Panc1 (cell line): ENCODE data around the gene WNT7A. TPM values are rescaled to one million over a fixed set of nuclear protein-coding genes. Genes with fewer than 3 reads are reported as not detected.

ENCODE experiments used
- ATAC-seq: fragments of 200-7000 bp; cut with Tn5 transposase; 2 replicates; pipeline ENCODE4 v1.9.1; 2020; ENCODE audit warnings: mild to moderate bottlenecking, moderate library complexity
- BruUV-seq: library from RNA; stranded (reverse); fragments of 400-500 nt; replicated peaks from 2 replicates; lab custom pipeline; 2021; lab: Mats Ljungman, UMichigan
- CTCF ChIA-PET: fragments of 300-600 bp; sonication (Branson Sonifier 250); formaldehyde crosslinking; loops from one replicate; lab custom pipeline; 2022; ENCODE audit warnings: antibody characterized with exemption; lab: Charles Lee
- POLR2A ChIA-PET: fragments of 300-600 bp; sonication (Branson Sonifier 250); formaldehyde crosslinking; loops from one replicate; lab custom pipeline; 2022; ENCODE audit warnings: antibody characterized with exemption; lab: Charles Lee
- DNase-seq: peaks from one replicate; pipeline ENCODE4 v3.0.0-alpha.2; 2010; ENCODE audit warnings: low read depth, low spot score
- H3K27ac ChIP-seq: 2 replicates; pipeline ENCODE4 v1.5.1; 2011; ENCODE audit warnings: mild to moderate bottlenecking, low read length, inconsistent platforms
- H3K27me3 ChIP-seq: fragments of 200-500 bp; sonication (Bioruptor generic); 2 replicates; pipeline ENCODE4 v1.6.0; 2014; ENCODE audit warnings: low read length, inconsistent platforms; ENCODE audit not compliant: control insufficient read depth, insufficient read depth
- H3K36me3 ChIP-seq: fragments of 200-500 bp; sonication (Bioruptor generic); 2 replicates; pipeline ENCODE4 v1.5.1; 2014; ENCODE audit warnings: inconsistent platforms, mild to moderate bottlenecking, low read length, moderate library complexity; ENCODE audit not compliant: control insufficient read depth, insufficient read depth
- H3K4me1 ChIP-seq: 2 replicates; pipeline ENCODE4 v1.5.1; 2011; ENCODE audit warnings: inconsistent platforms, mild to moderate bottlenecking, low read length, moderate library complexity; ENCODE audit not compliant: control insufficient read depth, insufficient read depth
- H3K4me3 ChIP-seq, 2 experiments: 2 replicates each; pipeline ENCODE4 v1.5.1; 2011 to 2012; ENCODE audit warnings: low read depth in 2 of 2, low read length in 2 of 2, mild to moderate bottlenecking in 2 of 2, inconsistent platforms in 1 of 2, moderate library complexity in 1 of 2
- H3K9me3 ChIP-seq: fragments of 200-500 bp; sonication (Bioruptor generic); 2 replicates; pipeline ENCODE4 v1.5.1; 2014; ENCODE audit warnings: low read depth, mild to moderate bottlenecking, inconsistent platforms, low read length, moderate library complexity; ENCODE audit not compliant: control insufficient read depth, insufficient read depth
- POLR2AphosphoS5 ChIP-seq: IDR thresholded peaks from 2 replicates; pipeline ENCODE4 v1.6.1; 2012; ENCODE audit warnings: mild to moderate bottlenecking, low read depth, low read length, moderate library complexity
- REST ChIP-seq, 2 experiments: IDR thresholded peaks; 2 replicates each; pipeline ENCODE4 v1.6.1; 2011 to 2012; ENCODE audit warnings: low read depth in 2 of 2, control low read depth in 1 of 2, low read length in 1 of 2, mild to moderate bottlenecking in 1 of 2, moderate library complexity in 1 of 2; ENCODE audit not compliant: insufficient read depth in 1 of 2
- SIN3A ChIP-seq: IDR thresholded peaks from 2 replicates; pipeline ENCODE4 v1.6.1; 2012; ENCODE audit warnings: low read depth, mild to moderate bottlenecking, low read length, moderate library complexity, borderline replicate concordance; ENCODE audit not compliant: insufficient read depth
- TCF7L2 ChIP-seq: IDR thresholded peaks from 2 replicates; pipeline ENCODE4 v1.6.1; 2011; ENCODE audit warnings: mild to moderate bottlenecking, low read depth, low read length, inconsistent platforms
- in situ Hi-C: cut with HindIII; loops from 2 replicates; pipeline ENCODE4 v1.10.0; 2016; ENCODE audit warnings: low sequenced_read_pairs, low pct_unique_long_range_greater_than_20kb
- intact Hi-C: fragments of 100-400 bp; cut with micrococcal nuclease; formaldehyde crosslinking; loops from one replicate; pipeline ENCODE4 v1.10.0; 2022; ENCODE audit not compliant: unreplicated experiment
- total RNA-seq: library from RNA; stranded (reverse); gene quantifications from one replicate; pipeline ENCODE4 v1.2.1, GENCODE V29; 2021; ENCODE audit not compliant: unreplicated experiment
- TF ChIP-seq, protein P1 (sequence below): fragments of 450-650 bp; IDR thresholded peaks from 2 replicates; pipeline ENCODE4 v1.5.1; 2017; ENCODE audit warnings: mild to moderate bottlenecking

WNT7A gene
- total RNA-seq, 1 experiment from 2014 or later = not detected

DNA sequence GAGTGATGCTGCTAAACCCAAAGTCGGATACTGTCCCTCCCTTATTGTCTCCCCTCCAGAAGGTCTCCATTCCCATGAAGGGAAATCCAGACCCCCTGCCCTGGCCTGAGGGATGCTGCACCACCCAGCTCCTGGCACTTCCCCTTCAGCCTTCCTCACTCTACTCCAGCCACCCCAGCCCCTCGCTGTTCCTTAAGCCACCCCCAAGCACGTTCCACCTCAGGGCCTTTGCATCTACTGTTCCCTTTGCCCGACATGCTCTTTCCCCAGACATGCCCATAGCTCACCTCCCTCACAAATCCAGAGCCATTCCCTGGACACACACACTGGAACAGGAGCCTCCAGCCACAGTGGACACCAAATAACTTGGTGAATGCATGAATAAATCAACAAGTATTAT, 8.1 kb downstream of the WNT7A start:
- Histone ChIP-seq H3K36me3 (no peaks in the 10 kb centered on the region), H3K27me3 (peaks cover 2% of the 10 kb centered on the region), H3K27ac (no peak overlapping the region), H3K9me3 (no peaks in the 10 kb centered on the region), H3K4me1 (no peaks in the 10 kb centered on the region), H3K4me3 (no peak overlapping the region)
- POLR2A ChIA-PET = no interaction called here
- BruUV-seq = no TSS peak
- in situ Hi-C loops = no loop called here
- intact Hi-C loops = no loop called here
- TF ChIP-seq, protein P1, sequence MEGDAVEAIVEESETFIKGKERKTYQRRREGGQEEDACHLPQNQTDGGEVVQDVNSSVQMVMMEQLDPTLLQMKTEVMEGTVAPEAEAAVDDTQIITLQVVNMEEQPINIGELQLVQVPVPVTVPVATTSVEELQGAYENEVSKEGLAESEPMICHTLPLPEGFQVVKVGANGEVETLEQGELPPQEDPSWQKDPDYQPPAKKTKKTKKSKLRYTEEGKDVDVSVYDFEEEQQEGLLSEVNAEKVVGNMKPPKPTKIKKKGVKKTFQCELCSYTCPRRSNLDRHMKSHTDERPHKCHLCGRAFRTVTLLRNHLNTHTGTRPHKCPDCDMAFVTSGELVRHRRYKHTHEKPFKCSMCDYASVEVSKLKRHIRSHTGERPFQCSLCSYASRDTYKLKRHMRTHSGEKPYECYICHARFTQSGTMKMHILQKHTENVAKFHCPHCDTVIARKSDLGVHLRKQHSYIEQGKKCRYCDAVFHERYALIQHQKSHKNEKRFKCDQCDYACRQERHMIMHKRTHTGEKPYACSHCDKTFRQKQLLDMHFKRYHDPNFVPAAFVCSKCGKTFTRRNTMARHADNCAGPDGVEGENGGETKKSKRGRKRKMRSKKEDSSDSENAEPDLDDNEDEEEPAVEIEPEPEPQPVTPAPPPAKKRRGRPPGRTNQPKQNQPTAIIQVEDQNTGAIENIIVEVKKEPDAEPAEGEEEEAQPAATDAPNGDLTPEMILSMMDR = no peak
- no peak for TF ChIP-seq POLR2AphosphoS5
- no peak for TF ChIP-seq REST (IDR thresholded peaks at IDR 0.05; ENCODE audit: insufficient read depth in 1 of 2, low read depth in 2 of 2, low read length in 1 of 2)
- no peak for TF ChIP-seq SIN3A
- no peak for TF ChIP-seq TCF7L2
- DNase-seq (no peak), ATAC-seq (no peak)
- CTCF ChIA-PET = no interaction called here

- no peak for ATAC-seq
- TF ChIP-seq TCF7L2 = no peak
- TF ChIP-seq REST (IDR thresholded peaks at IDR 0.05; ENCODE audit: insufficient read depth in 1 of 2, low read depth in 2 of 2, low read length in 1 of 2) = no peak
- TF ChIP-seq, protein P1 = no peak
- TF ChIP-seq POLR2AphosphoS5 = no peak
- no peak for TF ChIP-seq SIN3A
Measured at GRCh38 chr3:13870902-13871301, 9.0 kb downstream of the WNT7A start.

More at GRCh38 chr3:13870902-13871301, 9.0 kb downstream of the WNT7A start:
- in situ Hi-C loops = no loop called here
- H3K4me3 ChIP-seq = no peak overlapping the region
- intact Hi-C loops = no loop called here
- BruUV-seq = no TSS peak
- no peaks in the 10 kb centered on the region for H3K9me3 ChIP-seq
- H3K27ac ChIP-seq = no peak overlapping the region
- ChIA-PET POLR2A (no interaction called here), CTCF (no interaction called here)
- peaks cover 2% of the 10 kb centered on the region; the same call in 1 of the 2 replicates for H3K27me3 ChIP-seq
- no peak for DNase-seq
- H3K36me3 ChIP-seq = no peaks in the 10 kb centered on the region
- H3K4me1 ChIP-seq = no peaks in the 10 kb centered on the region
